ENCODE measurements around the gene TTC28. TPM values are rescaled to one million over a fixed set of nuclear protein-coding genes. Genes with fewer than 3 reads are reported as not detected.
"Not testable (repeated sequence)": the region's sequence is repeated elsewhere in the genome, so short reads cannot be mapped to it uniquely, and the experiment has no call there.

Gene TTC28
- total and polyA plus RNA-seq, 7 experiments from 2014 or later = 0.50 to 8.3 (median 4.2) TPM

DNA sequence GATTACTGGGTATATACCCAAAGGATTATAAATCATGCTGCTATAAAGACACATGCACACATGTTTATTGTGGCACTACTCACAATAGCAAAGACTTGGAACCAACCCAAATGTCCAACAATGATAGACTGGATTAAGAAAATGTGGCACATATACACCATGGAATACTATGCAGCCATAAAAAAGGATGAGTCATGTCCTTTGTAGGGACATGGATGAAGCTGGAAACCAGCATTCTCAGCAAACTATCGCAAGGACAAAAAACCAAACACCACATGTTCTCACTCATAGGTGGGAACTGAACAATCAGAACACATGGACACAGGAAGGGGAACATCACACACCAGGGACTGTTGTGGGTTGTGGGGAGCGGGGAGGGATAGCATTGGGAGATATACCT, 510.3 kb downstream of the TTC28 start:
- H3K27ac Mint-ChIP-seq; ATAC-seq; CTCF ChIA-PET; H3K27ac ChIP-seq (ENCODE audit: low read depth, low read length); H3K9me3 ChIP-seq (ENCODE audit: control insufficient read depth in 2 of 3, low read length in 3 of 3); H3K4me1 ChIP-seq (ENCODE audit: control insufficient read depth in 2 of 2, insufficient read depth in 2 of 2, low read length in 2 of 2); H3K27me3 ChIP-seq (ENCODE audit: control insufficient read depth in 2 of 2, insufficient read depth in 2 of 2, low read length in 2 of 2); H3K4me1 Mint-ChIP-seq; H3K4me3 ChIP-seq (ENCODE audit: low read length); H3K36me3 ChIP-seq (ENCODE audit: control insufficient read depth in 2 of 3, insufficient read depth in 3 of 3, low read length in 3 of 3); H3K27me3 Mint-ChIP-seq; intact Hi-C loops (cut with micrococcal nuclease); DNase-seq; POLR2A ChIA-PET; H3K4me3 Mint-ChIP-seq: not testable (repeated sequence)
- peaks cover 0 to 21% (median 18%) of the 10 kb centered on the region in 5 donors for H3K36me3 Mint-ChIP-seq
- H3K9me3 Mint-ChIP-seq = peaks cover 5 to 35% (median 15%) of the 10 kb centered on the region in 11 donors

DNA sequence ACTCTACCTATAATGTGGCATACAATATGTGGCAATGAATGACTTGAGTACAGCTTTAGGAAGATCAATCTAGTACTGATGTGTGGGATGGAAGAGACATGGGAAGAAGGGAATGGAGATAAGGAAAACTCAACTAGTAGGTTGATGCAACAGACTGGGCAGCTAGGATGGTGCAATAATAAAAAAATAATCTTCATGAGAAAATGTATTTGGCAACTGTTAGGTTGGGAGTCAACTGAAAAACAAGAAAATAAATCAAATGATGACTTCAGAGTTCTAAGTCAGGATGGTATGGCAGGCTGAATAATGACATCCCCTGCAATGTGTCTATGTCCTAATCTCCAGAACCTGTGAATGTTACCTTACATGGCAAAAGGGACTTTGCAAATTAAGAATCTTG, 523.8 kb downstream of the TTC28 start:
- ChIA-PET POLR2A (no interaction called here), CTCF (no interaction called here)
- Histone ChIP-seq H3K4me1 (ENCODE audit: control insufficient read depth in 2 of 2, insufficient read depth in 2 of 2, low read length in 2 of 2) (no peaks in the 10 kb centered on the region), H3K36me3 (ENCODE audit: control insufficient read depth in 2 of 3, insufficient read depth in 3 of 3, low read length in 3 of 3) (no peaks in the 10 kb centered on the region), H3K9me3 (ENCODE audit: control insufficient read depth in 2 of 3, low read length in 3 of 3) (no peaks in the 10 kb centered on the region), H3K27ac (ENCODE audit: low read depth, low read length) (no peak overlapping the region), H3K4me3 (ENCODE audit: low read length) (no peak overlapping the region), H3K27me3 (ENCODE audit: control insufficient read depth in 2 of 2, insufficient read depth in 2 of 2, low read length in 2 of 2) (no peaks in the 10 kb centered on the region)
- DNase-seq (no peak), ATAC-seq (no peak)
- peaks cover 0 to 5% (median 0%) of the 10 kb centered on the region in 5 donors for H3K27me3 Mint-ChIP-seq
- no peak overlapping the region for H3K4me3 Mint-ChIP-seq
- no peaks in the 10 kb centered on the region for H3K4me1 Mint-ChIP-seq
- intact Hi-C loops (cut with micrococcal nuclease) = no loop called here
- no peak overlapping the region for H3K27ac Mint-ChIP-seq
- H3K36me3 Mint-ChIP-seq = peaks cover 0 to 48% (median 21%) of the 10 kb centered on the region in 5 donors
- H3K9me3 Mint-ChIP-seq = peaks cover 0 to 20% (median 2%) of the 10 kb centered on the region in 11 donors

DNA sequence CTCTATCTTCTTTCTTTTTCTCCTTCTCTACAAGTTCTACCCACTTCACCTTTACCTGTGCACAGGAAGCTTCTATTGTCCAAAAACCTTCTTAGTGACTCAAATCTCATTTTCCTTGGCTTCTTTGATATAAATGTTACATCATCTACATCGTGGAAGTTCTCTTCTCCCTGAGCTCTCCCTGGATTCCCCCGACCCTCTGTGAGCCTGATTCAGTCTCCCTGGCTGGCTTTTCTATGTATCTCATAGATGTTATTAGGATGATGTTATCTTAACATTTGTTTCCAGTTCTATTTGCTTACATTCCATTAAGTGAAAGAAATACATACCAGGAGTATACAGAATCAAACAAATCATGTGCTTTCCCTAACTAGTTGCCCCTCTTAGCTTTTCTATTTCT, 524.8 kb downstream of the TTC28 start:
- ChIA-PET CTCF (no interaction called here), POLR2A (no interaction called here)
- no peak overlapping the region for H3K27ac Mint-ChIP-seq
- Histone ChIP-seq H3K4me3 (ENCODE audit: low read length) (no peak overlapping the region), H3K4me1 (ENCODE audit: control insufficient read depth in 2 of 2, insufficient read depth in 2 of 2, low read length in 2 of 2) (no peaks in the 10 kb centered on the region), H3K27ac (ENCODE audit: low read depth, low read length) (no peak overlapping the region), H3K36me3 (ENCODE audit: control insufficient read depth in 2 of 3, insufficient read depth in 3 of 3, low read length in 3 of 3) (no peaks in the 10 kb centered on the region), H3K9me3 (ENCODE audit: control insufficient read depth in 2 of 3, low read length in 3 of 3) (no peaks in the 10 kb centered on the region), H3K27me3 (ENCODE audit: control insufficient read depth in 2 of 2, insufficient read depth in 2 of 2, low read length in 2 of 2) (no peaks in the 10 kb centered on the region)
- peaks cover 0 to 38% (median 14%) of the 10 kb centered on the region in 5 donors for H3K36me3 Mint-ChIP-seq
- ATAC-seq (no peak), DNase-seq (no peak)
- H3K4me1 Mint-ChIP-seq = no peaks in the 10 kb centered on the region
- no peak overlapping the region for H3K4me3 Mint-ChIP-seq
- peaks cover 0 to 20% (median 2%) of the 10 kb centered on the region in 11 donors for H3K9me3 Mint-ChIP-seq
- peaks cover 0 to 5% (median 0%) of the 10 kb centered on the region in 5 donors for H3K27me3 Mint-ChIP-seq
- intact Hi-C loops (cut with micrococcal nuclease) = no loop called here

DNA sequence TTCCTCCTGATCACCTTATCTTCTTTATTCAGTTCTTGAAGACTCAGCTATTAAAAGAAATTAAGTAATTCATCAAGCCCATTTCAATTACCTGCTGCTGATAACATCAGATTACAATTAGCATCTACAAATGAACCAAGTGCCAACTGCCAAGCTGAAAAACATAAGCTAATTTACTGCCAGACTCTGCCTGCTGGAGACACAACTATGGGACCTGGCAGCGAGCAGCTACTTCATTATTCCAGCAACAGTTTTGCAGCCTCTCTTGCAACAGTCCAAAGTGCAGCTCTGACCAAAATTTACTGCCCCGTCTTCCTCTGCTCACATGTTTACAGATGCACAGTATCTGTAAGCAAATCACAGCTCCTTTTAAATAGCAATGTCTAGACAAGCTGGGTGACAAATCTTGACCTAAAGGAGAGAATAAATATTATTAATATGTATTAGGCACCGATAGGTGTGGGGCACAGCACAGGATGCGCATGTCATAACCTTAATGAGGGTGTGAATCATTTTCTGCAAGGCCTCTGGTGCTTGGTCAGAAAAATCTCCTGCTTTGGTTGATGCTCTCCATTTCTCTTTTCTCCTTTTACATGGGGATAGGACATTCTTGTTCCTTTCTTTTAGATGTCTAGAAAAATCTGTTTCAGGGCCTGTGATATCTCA, 528.4 kb downstream of the TTC28 start:
- intact Hi-C loops (cut with micrococcal nuclease) = no loop called here
- H3K4me1 ChIP-seq (ENCODE audit: control insufficient read depth in 2 of 2, insufficient read depth in 2 of 2, low read length in 2 of 2) = no peaks in the 10 kb centered on the region
- H3K27ac ChIP-seq (ENCODE audit: low read depth, low read length) = no peak overlapping the region
- peaks cover 0 to 6% (median 0%) of the 10 kb centered on the region in 5 donors for H3K27me3 Mint-ChIP-seq
- no peaks in the 10 kb centered on the region for H3K9me3 ChIP-seq (ENCODE audit: control insufficient read depth in 2 of 3, low read length in 3 of 3)
- no peaks in the 10 kb centered on the region for H3K27me3 ChIP-seq (ENCODE audit: control insufficient read depth in 2 of 2, insufficient read depth in 2 of 2, low read length in 2 of 2)
- ChIA-PET POLR2A (no interaction called here), CTCF (no interaction called here)
- H3K36me3 Mint-ChIP-seq = peaks cover 0 to 15% (median 7%) of the 10 kb centered on the region in 5 donors
- DNase-seq = no peak
- no peaks in the 10 kb centered on the region for H3K4me1 Mint-ChIP-seq
- peaks cover 0 to under 1% (median 0%) of the 10 kb centered on the region in 11 donors for H3K9me3 Mint-ChIP-seq
- no peak overlapping the region for H3K4me3 ChIP-seq (ENCODE audit: low read length)
- no peak overlapping the region for H3K4me3 Mint-ChIP-seq
- H3K36me3 ChIP-seq (ENCODE audit: control insufficient read depth in 2 of 3, insufficient read depth in 3 of 3, low read length in 3 of 3) = no peaks in the 10 kb centered on the region
- H3K27ac Mint-ChIP-seq = no peak overlapping the region
- ATAC-seq = no peak

DNA sequence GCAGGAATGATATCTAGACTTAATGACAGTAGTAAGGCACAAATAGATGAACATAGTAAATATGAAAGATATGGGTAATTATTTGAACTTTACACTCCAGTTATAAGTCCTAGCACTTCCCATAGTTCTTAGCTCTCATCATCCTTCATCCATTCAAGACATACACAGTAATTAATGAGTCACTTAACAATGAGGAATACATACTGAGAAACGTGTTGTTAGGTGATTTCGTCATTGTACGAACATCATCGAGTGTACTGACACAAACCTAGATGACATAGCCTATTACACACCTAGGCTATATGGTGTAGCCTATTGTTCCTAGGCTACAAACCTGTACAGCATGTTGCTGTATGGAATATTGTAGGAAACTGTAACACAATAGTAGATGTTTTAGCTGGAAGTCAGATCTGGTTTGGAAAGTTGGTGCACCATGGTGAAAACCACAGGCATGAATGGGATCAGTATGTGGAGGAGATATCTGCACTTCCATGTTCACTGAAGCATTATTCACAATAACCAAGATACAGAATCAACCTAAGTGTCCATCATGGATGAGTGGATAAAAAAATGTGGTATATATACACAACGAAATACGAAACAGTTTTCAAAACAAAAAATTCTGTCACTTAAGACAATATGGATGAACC, 530.7 kb downstream of the TTC28 start:
- DNase-seq (no peak), ATAC-seq (no peak)
- CTCF ChIA-PET = no interaction called here
- Mint-ChIP-seq H3K36me3 (peaks cover 0 to 3% (median 0%) of the 10 kb centered on the region in 5 donors), H3K4me1 (no peaks in the 10 kb centered on the region), H3K27me3 (peaks cover 0 to 3% (median 0%) of the 10 kb centered on the region in 5 donors), H3K27ac (no peak overlapping the region), H3K4me3 (no peak overlapping the region), H3K9me3 (no peaks in the 10 kb centered on the region)
- POLR2A ChIA-PET = no interaction called here
- intact Hi-C loops (cut with micrococcal nuclease) = no loop called here
- Histone ChIP-seq H3K27me3 (ENCODE audit: control insufficient read depth in 2 of 2, insufficient read depth in 2 of 2, low read length in 2 of 2) (no peaks in the 10 kb centered on the region), H3K4me3 (ENCODE audit: low read length) (no peak overlapping the region), H3K4me1 (ENCODE audit: control insufficient read depth in 2 of 2, insufficient read depth in 2 of 2, low read length in 2 of 2) (no peaks in the 10 kb centered on the region), H3K27ac (ENCODE audit: low read depth, low read length) (no peak overlapping the region), H3K36me3 (ENCODE audit: control insufficient read depth in 2 of 3, insufficient read depth in 3 of 3, low read length in 3 of 3) (no peaks in the 10 kb centered on the region), H3K9me3 (ENCODE audit: control insufficient read depth in 2 of 3, low read length in 3 of 3) (no peaks in the 10 kb centered on the region)

DNA sequence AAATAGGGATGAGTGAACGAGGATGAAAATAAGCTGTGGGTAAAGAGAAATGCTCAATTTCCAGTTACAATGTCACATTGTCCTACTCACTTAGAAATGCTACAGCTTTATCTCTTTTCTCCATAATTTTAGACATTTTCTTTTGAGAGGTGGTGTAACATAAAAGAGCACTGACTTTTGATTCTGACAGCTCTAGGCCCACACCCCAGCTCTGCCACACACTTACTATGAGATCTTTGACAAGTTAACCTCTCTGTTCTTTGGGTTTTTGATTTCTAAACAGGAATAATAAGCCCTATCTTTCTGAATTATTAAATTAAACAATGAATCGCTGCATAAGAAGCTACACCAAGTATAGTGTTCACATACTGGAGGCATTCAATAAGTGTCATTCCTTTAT, 532.2 kb downstream of the TTC28 start:
- intact Hi-C loops (cut with micrococcal nuclease) = no loop called here
- no peak overlapping the region for H3K27ac Mint-ChIP-seq
- Histone ChIP-seq H3K4me1 (ENCODE audit: control insufficient read depth in 2 of 2, insufficient read depth in 2 of 2, low read length in 2 of 2) (no peaks in the 10 kb centered on the region), H3K36me3 (ENCODE audit: control insufficient read depth in 2 of 3, insufficient read depth in 3 of 3, low read length in 3 of 3) (no peaks in the 10 kb centered on the region), H3K27ac (ENCODE audit: low read depth, low read length) (no peak overlapping the region), H3K9me3 (ENCODE audit: control insufficient read depth in 2 of 3, low read length in 3 of 3) (no peaks in the 10 kb centered on the region), H3K4me3 (ENCODE audit: low read length) (no peak overlapping the region), H3K27me3 (ENCODE audit: control insufficient read depth in 2 of 2, insufficient read depth in 2 of 2, low read length in 2 of 2) (no peaks in the 10 kb centered on the region)
- CTCF ChIA-PET = no interaction called here
- H3K4me3 Mint-ChIP-seq = no peak overlapping the region
- no peak for DNase-seq
- peaks cover 0 to 3% (median 0%) of the 10 kb centered on the region in 5 donors for H3K36me3 Mint-ChIP-seq
- H3K27me3 Mint-ChIP-seq = peaks cover 0 to 5% (median 0%) of the 10 kb centered on the region in 5 donors
- no peaks in the 10 kb centered on the region for H3K4me1 Mint-ChIP-seq
- no peaks in the 10 kb centered on the region for H3K9me3 Mint-ChIP-seq
- ATAC-seq = no peak
- POLR2A ChIA-PET = no interaction called here
